A549 (cell line): Measurements from ENCODE around the gene ATL1.

ENCODE experiments used
- POLR2A ChIP-seq: IDR thresholded peaks from 2 replicates; pipeline ENCODE4 v1.6.1; 2012; ENCODE audit warnings: mild to moderate bottlenecking, low read length
- POLR2AphosphoS2 ChIP-seq: conservative IDR thresholded peaks from 2 replicates; pipeline ENCODE4 v1.6.1; 2012; ENCODE audit warnings: low read length, improper control_type of control experiment, inconsistent platforms

- TF ChIP-seq POLR2AphosphoS2 (no peak), POLR2A (no peak)
These were observed 89.7 kb downstream of the ATL1 start for GRCh38 chr14:50649691-50650090.
